ENCODE measurements around the gene PDXK. TPM values are rescaled to one million over a fixed set of nuclear protein-coding genes. Genes with fewer than 3 reads are reported as not detected.

Gene PDXK
- total and polyA plus RNA-seq, 10 of the 15 experiments (the other 5 are each of a cell fraction or from before 2014, with no cell fraction given): 3.7 to 141 (median 60.0) TPM

DNA sequence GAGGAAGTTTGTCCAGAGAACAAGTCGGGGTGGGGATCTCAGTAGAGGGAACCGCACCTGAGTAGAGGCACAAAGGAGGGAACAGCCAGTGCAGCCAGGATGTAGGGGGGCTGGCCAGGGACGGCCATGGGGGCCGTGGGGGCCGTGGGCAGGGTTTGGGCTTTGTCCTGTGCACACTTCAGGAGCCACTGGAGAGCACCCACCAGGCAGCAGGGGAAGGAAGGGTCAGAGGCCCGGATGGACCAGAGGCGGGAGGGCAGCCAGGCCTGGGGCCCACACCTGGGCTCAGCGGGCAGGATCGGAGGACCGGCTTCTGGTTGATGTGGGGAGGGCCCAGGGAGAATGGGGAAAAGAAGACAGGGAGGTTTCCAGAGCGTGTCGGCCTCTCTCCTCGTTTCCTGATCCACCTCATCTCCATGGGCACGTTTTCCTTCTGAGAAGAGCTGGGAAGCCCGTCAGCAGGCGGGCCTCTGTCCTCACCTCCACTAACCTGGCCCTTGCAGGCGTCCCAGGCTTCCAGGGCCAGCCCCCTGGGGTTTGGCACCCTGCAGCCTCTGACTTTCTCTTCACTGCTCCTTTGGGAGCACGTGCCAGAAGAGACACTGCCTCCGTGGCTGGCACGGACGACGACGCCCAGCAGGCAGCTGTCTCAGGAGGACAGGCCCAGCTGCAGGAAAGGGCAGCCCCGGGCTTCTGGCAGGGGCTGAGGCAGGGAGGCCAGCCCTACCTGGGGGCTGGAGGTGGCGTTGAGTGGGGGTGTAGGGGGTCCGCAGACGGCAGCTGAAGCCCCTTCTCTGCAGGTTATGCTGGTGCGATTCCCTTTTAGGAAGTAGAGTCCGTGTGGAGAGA, 16.8 kb upstream of the PDXK start (continued):
- TF ChIP-seq, protein P1, sequence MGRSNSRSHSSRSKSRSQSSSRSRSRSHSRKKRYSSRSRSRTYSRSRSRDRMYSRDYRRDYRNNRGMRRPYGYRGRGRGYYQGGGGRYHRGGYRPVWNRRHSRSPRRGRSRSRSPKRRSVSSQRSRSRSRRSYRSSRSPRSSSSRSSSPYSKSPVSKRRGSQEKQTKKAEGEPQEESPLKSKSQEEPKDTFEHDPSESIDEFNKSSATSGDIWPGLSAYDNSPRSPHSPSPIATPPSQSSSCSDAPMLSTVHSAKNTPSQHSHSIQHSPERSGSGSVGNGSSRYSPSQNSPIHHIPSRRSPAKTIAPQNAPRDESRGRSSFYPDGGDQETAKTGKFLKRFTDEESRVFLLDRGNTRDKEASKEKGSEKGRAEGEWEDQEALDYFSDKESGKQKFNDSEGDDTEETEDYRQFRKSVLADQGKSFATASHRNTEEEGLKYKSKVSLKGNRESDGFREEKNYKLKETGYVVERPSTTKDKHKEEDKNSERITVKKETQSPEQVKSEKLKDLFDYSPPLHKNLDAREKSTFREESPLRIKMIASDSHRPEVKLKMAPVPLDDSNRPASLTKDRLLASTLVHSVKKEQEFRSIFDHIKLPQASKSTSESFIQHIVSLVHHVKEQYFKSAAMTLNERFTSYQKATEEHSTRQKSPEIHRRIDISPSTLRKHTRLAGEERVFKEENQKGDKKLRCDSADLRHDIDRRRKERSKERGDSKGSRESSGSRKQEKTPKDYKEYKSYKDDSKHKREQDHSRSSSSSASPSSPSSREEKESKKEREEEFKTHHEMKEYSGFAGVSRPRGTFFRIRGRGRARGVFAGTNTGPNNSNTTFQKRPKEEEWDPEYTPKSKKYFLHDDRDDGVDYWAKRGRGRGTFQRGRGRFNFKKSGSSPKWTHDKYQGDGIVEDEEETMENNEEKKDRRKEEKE (IDR thresholded peaks at IDR 0.05): no peak
- TF ChIP-seq BHLHE40 (IDR thresholded peaks at IDR 0.05; ENCODE audit: borderline replicate concordance in 1 of 2, low read depth in 2 of 2, low read length in 1 of 2) (no peak), CBX5 (IDR thresholded peaks at IDR 0.05; ENCODE audit: low read depth) (no peak), NFYA (IDR thresholded peaks at IDR 0.05; ENCODE audit: borderline replicate concordance, low read depth, low read length) (no peak), SPI1 (IDR thresholded peaks at IDR 0.05; ENCODE audit: borderline replicate concordance, insufficient read depth, low read depth, low read length) (no peak), SREBF1 (IDR thresholded peaks at IDR 0.05; ENCODE audit: low read length) (no peak)

DNA sequence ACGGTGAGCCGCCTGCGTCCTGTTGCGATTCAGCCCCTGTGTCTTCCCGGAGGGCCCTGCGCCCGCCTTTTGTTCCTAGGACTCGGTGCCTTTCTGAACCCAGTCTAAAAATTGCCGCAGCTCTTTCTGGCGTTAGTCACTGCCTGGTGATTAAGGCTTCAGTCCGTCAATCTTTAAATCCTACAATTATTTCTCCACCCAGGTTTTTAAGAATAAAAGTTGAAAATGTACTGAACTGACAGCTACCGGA, 16.2 kb upstream of the PDXK start:
- no peak for FAIRE-seq
- Histone ChIP-seq H4K20me1 (ENCODE audit: control insufficient read depth, insufficient read depth) (no peaks in the 10 kb centered on the region), H3K9me3 (replicated peaks; ENCODE audit: control insufficient read depth, insufficient read depth, low read length) (no peaks in the 10 kb centered on the region), H3K4me3 (no peak overlapping the region), H3K9ac (ENCODE audit: control insufficient read depth, insufficient read depth, low read length) (no peak overlapping the region), H3K27ac (ENCODE audit: control insufficient read depth, insufficient read depth) (no peak overlapping the region), H3K27me3 (replicated peaks in 1 of 2; ENCODE audit: control insufficient read depth in 2 of 2, insufficient read depth in 2 of 2, low read length in 1 of 2) (no peaks in the 10 kb centered on the region; a peak in 1 of 4 replicates), H3K4me2 (ENCODE audit: control insufficient read depth, insufficient read depth) (no peak overlapping the region; the same call in 1 of the 2 replicates), H3K79me2 (ENCODE audit: control insufficient read depth, insufficient read depth, low read length) (no peaks in the 10 kb centered on the region), H3K4me1 (ENCODE audit: control insufficient read depth, insufficient read depth, low read length) (peaks cover 6% of the 10 kb centered on the region), H2AFZ (ENCODE audit: control insufficient read depth, low read depth, low read length) (no peak overlapping the region), H3K36me3 (ENCODE audit: control insufficient read depth in 2 of 2, insufficient read depth in 2 of 2, low read length in 1 of 2) (no peaks in the 10 kb centered on the region)
- POLR2A ChIA-PET: interaction anchor here (0.6 kb wide), 1 partner anchor 319 kb away, joined by 4 read pairs; no protein-coding TSS in a partner anchor
- ATAC-seq: no peak
- SMC1A ChIA-PET (ENCODE audit: uncharacterized antibody, unreplicated experiment): no interaction called here
- in situ Hi-C loops (cut with MboI): no loop called here
- TF ChIP-seq RCOR1 (conservative IDR thresholded peaks at IDR 0.05; ENCODE audit: low read depth, low read length) (no peak), JUNB (IDR thresholded peaks at IDR 0.05) (no peak), SIN3A (IDR thresholded peaks at IDR 0.05; ENCODE audit: low read depth, low read length) (no peak), FOS (IDR thresholded peaks at IDR 0.05; ENCODE audit: borderline replicate concordance, extremely low read depth, insufficient read length) (no peak), BCL11A (IDR thresholded peaks at IDR 0.05; ENCODE audit: low read depth, low read length) (no peak), SREBF2 (IDR thresholded peaks at IDR 0.05; ENCODE audit: low read length) (no peak), BMI1 (IDR thresholded peaks at IDR 0.05; ENCODE audit: borderline replicate concordance) (no peak), SUPT20H (IDR thresholded peaks at IDR 0.05; ENCODE audit: borderline replicate concordance, control insufficient read depth, low read depth, low read length) (no peak), MTA2 (IDR thresholded peaks at IDR 0.05; ENCODE audit: low read depth) (no peak)
- TF ChIP-seq, protein P2, sequence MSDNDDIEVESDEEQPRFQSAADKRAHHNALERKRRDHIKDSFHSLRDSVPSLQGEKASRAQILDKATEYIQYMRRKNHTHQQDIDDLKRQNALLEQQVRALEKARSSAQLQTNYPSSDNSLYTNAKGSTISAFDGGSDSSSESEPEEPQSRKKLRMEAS (IDR thresholded peaks at IDR 0.05; ENCODE audit: low read depth, low read length): no peak
- TF ChIP-seq, protein P3, sequence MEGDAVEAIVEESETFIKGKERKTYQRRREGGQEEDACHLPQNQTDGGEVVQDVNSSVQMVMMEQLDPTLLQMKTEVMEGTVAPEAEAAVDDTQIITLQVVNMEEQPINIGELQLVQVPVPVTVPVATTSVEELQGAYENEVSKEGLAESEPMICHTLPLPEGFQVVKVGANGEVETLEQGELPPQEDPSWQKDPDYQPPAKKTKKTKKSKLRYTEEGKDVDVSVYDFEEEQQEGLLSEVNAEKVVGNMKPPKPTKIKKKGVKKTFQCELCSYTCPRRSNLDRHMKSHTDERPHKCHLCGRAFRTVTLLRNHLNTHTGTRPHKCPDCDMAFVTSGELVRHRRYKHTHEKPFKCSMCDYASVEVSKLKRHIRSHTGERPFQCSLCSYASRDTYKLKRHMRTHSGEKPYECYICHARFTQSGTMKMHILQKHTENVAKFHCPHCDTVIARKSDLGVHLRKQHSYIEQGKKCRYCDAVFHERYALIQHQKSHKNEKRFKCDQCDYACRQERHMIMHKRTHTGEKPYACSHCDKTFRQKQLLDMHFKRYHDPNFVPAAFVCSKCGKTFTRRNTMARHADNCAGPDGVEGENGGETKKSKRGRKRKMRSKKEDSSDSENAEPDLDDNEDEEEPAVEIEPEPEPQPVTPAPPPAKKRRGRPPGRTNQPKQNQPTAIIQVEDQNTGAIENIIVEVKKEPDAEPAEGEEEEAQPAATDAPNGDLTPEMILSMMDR (IDR thresholded peaks at IDR 0.05 in 2 of 3, conservative IDR thresholded peaks at IDR 0.05 in 1 of 3; ENCODE audit: control insufficient read depth in 2 of 3, extremely low read depth in 1 of 3, insufficient read depth in 1 of 3, low read depth in 3 of 3, low read length in 3 of 3): no peak
- DNase-seq (ENCODE audit: low read depth, low spot score): no peak
- RAD21 ChIA-PET (ENCODE audit: unreplicated experiment): no interaction called here
- intact Hi-C loops (cut with micrococcal nuclease; ENCODE audit: unreplicated experiment): no loop called here
- CTCF ChIA-PET: no interaction called here
- no TSS peak for BruUV-seq (replicated peaks)
- WGBS (ENCODE audit: insufficient coverage, insufficient replicate concordance, low lambda C conversion rate, missing lambda C conversion rate): 74% methylated on average over 12 of the region's 12 CpGs

Measured in GM12878 (cell line).